Gastrocnemius medialis (tissue), 4 donors: ENCODE measurements around the gene SMC3.

Experiments used
- POLR2A ChIP-seq, 2 donors: fragments of 450-650 bp; IDR thresholded peaks; one replicate each; pipeline ENCODE4 v1.6.1; 2017; ENCODE audit warnings: antibody characterized with exemption in 2 of 2, mild to moderate bottlenecking in 2 of 2, moderate library complexity in 2 of 2
- TF ChIP-seq, protein P1 (sequence below), 5 experiments: fragments of 450-650 bp in 3 of 5; fragments of 200-600 bp in 2 of 5; sonication (generic) in 2 of 5; IDR thresholded peaks in 4 of 5; conservative IDR thresholded peaks in 1 of 5; 1 replicate in 4 of 5; 2 replicates in 1 of 5; pipeline ENCODE4 v1.5.1; 2016 to 2019; ENCODE audit warnings: antibody characterized with exemption in 5 of 5, mild to moderate bottlenecking in 3 of 5, moderate library complexity in 3 of 5

DNA sequence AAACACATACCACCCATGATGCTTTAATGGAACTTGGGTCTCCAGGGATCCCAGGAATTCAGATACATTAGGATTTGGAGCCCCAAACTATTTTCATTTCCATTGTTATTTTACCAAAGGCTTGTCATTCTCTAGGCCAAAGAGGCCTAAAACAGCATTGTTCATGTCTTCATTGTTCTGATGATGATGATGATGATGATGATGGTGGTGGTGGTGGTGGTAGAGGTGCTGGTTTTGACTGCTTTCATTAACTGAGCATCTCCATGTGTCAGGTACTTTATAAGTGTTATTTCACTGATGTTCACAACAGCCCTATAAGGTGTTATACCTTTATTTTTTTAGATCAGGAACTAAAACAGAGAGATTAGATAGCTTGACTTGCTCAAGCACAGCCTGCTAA lies 64.4 kb downstream of the SMC3 start:
- TF ChIP-seq, protein P1, sequence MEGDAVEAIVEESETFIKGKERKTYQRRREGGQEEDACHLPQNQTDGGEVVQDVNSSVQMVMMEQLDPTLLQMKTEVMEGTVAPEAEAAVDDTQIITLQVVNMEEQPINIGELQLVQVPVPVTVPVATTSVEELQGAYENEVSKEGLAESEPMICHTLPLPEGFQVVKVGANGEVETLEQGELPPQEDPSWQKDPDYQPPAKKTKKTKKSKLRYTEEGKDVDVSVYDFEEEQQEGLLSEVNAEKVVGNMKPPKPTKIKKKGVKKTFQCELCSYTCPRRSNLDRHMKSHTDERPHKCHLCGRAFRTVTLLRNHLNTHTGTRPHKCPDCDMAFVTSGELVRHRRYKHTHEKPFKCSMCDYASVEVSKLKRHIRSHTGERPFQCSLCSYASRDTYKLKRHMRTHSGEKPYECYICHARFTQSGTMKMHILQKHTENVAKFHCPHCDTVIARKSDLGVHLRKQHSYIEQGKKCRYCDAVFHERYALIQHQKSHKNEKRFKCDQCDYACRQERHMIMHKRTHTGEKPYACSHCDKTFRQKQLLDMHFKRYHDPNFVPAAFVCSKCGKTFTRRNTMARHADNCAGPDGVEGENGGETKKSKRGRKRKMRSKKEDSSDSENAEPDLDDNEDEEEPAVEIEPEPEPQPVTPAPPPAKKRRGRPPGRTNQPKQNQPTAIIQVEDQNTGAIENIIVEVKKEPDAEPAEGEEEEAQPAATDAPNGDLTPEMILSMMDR (IDR thresholded peaks at IDR 0.05 in 4 of 5, conservative IDR thresholded peaks at IDR 0.05 in 1 of 5) = no peak
- no peak for TF ChIP-seq POLR2A (IDR thresholded peaks at IDR 0.05)
